OCI-LY3 (cell line): ENCODE measurements around the gene TMLHE.
"Not testable (repeated sequence)": the region's sequence is repeated elsewhere in the genome, so short reads cannot be mapped to it uniquely, and the experiment has no call there.

Experiments used
- CTCF ChIP-seq: fragments of 200-600, 300-600 bp; sonication (generic); IDR thresholded peaks from 2 replicates; pipeline ENCODE4 v1.5.1; 2014; ENCODE audit warnings: antibody characterized with exemption, low read length, low read depth
- EZH2phosphoT487 ChIP-seq: fragments of 200-600 bp; shearing (Covaris generic); IDR thresholded peaks from 2 replicates; pipeline ENCODE4 v1.6.1; 2018; ENCODE audit warnings: antibody characterized with exemption, mixed run types, low read depth

GRCh38 chrX:155527023-155527422, 85.7 kb downstream of the TMLHE start:
- not testable (repeated sequence) for TF ChIP-seq CTCF, EZH2phosphoT487
